ENCODE measurements around the gene NPY2R. TPM values are rescaled to one million over a fixed set of nuclear protein-coding genes. Genes with fewer than 3 reads are reported as not detected.

Gene NPY2R
- total RNA-seq, 4 donors from 2014 or later = 0.64 to 9.3 (median 1.00) TPM; not detected in 1

DNA sequence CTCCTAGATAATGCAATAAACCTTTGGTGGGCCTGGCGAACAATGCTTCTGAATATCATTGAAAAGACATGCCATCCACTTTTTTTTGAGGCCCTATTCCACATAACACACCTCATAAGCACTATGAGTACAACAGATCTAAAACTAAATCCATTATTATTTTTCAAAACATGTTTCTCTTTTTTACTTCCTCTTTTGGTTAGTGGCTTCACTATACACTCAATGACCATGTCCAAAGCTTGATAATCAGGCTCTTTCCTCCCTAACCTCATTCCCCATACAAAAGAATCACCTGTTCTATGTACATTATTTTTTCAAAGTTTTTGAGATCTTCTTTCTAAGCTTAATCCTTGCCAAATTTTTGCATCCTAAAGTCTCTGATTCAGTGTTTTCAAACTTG is 20.4 kb upstream of the NPY2R start:
- in situ Hi-C loops (cut with MboI; ENCODE audit: low pct_ligation_motif_present in 1 of 4, low pct_unique_long_range_greater_than_20kb in 1 of 4, low sequenced_read_pairs in 3 of 4) (no loop called here), intact Hi-C loops (cut with DNase I; ENCODE audit: low total_unique reads) (no loop called here)
- no peaks in the 10 kb centered on the region for H3K36me3 ChIP-seq
- 39% methylated on average over 1 of the region's 1 CpG; no CpG with 5 or more reads in 1 of the 2 donors for WGBS, 2 donors (ENCODE audit: low coverage in 1 of 2)
- no peak overlapping the region for H3K27ac ChIP-seq
- TF ChIP-seq POLR2AphosphoS5 (IDR thresholded peaks at IDR 0.05) (no peak), EP300 (IDR thresholded peaks at IDR 0.05; ENCODE audit: low read depth) (no peak), POLR2A (IDR thresholded peaks at IDR 0.05) (no peak), CTCF (IDR thresholded peaks at IDR 0.05) (no peak)
- no peak for DNase-seq
- H3K27me3 ChIP-seq = no peaks in the 10 kb centered on the region
- no peak overlapping the region for H3K4me3 ChIP-seq
- no peaks in the 10 kb centered on the region for H3K9me3 ChIP-seq
- no peaks in the 10 kb centered on the region for H3K4me1 ChIP-seq

DNA sequence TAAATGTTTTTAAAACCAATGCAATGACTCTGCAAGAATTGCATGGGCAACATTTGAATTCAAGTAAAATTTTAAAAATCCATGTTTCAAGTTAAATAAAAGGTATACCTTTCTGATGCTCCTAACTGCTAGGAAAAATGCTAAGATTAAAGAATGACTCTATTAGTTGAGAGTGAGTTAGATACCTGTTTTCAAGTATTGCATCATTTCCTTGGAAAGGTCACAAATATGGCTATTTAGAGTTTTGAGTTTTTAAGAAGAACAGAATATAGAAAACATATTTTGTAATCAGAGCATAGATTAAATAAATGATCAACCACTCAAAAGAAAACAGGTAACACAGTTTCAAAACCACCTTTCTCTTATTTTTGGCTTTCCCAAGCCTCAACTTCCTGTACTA is 18.3 kb upstream of the NPY2R start:
- in situ Hi-C loops (cut with MboI; ENCODE audit: low pct_ligation_motif_present in 1 of 4, low pct_unique_long_range_greater_than_20kb in 1 of 4, low sequenced_read_pairs in 3 of 4) = no loop called here
- TF ChIP-seq EP300 (IDR thresholded peaks at IDR 0.05; ENCODE audit: low read depth) (no peak), CTCF (IDR thresholded peaks at IDR 0.05) (no peak), POLR2AphosphoS5 (IDR thresholded peaks at IDR 0.05) (no peak), POLR2A (IDR thresholded peaks at IDR 0.05) (no peak)
- intact Hi-C loops (cut with DNase I; ENCODE audit: low total_unique reads) = no loop called here
- no peak overlapping the region for H3K27ac ChIP-seq
- DNase-seq = no peak
- no peaks in the 10 kb centered on the region for H3K9me3 ChIP-seq
- H3K4me3 ChIP-seq = no peak overlapping the region
- H3K4me1 ChIP-seq = no peaks in the 10 kb centered on the region
- H3K36me3 ChIP-seq = no peaks in the 10 kb centered on the region
- no peaks in the 10 kb centered on the region for H3K27me3 ChIP-seq

DNA sequence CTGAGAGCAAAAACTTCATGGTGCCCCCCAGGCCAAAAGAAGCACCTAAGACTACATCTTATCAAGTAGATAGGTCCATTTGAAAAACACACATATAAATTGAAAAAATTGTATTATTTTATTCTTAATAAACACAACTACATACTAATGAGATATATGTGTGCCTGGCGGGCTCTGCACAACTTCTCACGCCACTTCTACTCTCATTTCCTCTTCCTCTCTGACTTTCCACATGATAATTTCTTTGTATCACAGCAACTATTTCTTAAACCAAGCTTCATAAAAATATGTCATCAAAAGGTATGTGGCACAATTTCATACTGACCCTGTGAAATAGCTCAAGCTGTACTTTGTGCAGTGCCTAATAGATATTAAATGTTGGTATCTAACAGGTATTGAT is 10.7 kb upstream of the NPY2R start:
- TF ChIP-seq POLR2AphosphoS5 (IDR thresholded peaks at IDR 0.05) (no peak), POLR2A (IDR thresholded peaks at IDR 0.05) (no peak), EP300 (IDR thresholded peaks at IDR 0.05; ENCODE audit: low read depth) (no peak), CTCF (IDR thresholded peaks at IDR 0.05) (no peak)
- 74 to 83% methylated on average over 2 of the region's 2 CpGs for WGBS, 2 donors (ENCODE audit: low coverage in 1 of 2)

DNA sequence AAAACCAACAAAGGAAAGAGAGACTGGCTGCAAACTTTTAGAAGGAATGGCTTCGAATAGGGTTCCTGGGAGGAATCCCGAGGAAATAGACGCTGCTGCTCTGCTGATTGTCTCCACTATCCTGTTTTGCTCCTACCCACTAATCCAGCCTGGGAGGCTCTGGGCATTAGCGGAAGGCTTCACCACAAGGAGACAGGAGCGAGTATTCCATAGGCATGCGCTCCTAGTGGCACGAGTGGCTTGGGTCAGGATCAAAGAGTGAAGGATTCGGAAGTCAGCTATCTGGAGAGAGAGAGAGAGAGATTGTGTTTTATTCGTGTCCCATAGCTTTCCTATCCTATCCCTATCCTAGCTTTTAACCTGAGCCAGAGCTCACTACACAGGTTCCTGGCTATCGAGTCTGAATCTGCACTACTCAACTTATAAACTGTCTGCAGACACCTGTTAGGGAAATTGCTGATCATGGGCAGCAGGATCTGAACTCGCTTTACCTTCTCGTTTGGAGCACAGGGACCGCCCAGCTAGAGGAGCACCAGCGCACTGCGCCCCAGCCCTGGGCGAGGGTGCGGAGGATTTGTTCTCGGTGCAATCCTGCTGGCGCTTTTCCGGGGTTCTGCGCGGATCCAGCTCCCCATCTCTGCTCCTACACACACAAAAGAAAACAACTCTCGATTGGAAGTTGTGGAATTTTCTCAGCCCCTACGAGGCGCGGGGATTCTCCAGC is 740 bp upstream of the NPY2R start:
- Histone ChIP-seq H3K36me3 (no peaks in the 10 kb centered on the region), H3K27me3 (peaks cover 59% of the 10 kb centered on the region), H3K9me3 (no peaks in the 10 kb centered on the region), H3K4me3 (peak overlapping the region in 3 of 4 donors; percentile 12 to 33 (median 22)), H3K4me1 (peaks cover 0 to 12% (median 5%) of the 10 kb centered on the region in 4 donors), H3K27ac (no peak overlapping the region)
- in situ Hi-C loops (cut with MboI; ENCODE audit: low pct_ligation_motif_present in 1 of 4, low pct_unique_long_range_greater_than_20kb in 1 of 4, low sequenced_read_pairs in 3 of 4) = no loop called here
- no peak for TF ChIP-seq EP300 (IDR thresholded peaks at IDR 0.05; ENCODE audit: low read depth)
- TF ChIP-seq CTCF (IDR thresholded peaks at IDR 0.05) = peak in 3 of 5 experiments; percentile 20 to 55 (median 31)
- no peak for TF ChIP-seq POLR2AphosphoS5 (IDR thresholded peaks at IDR 0.05)
- no peak for TF ChIP-seq POLR2A (IDR thresholded peaks at IDR 0.05)
- 5 to 8% methylated on average over 7 to 26 of the region's 26 CpGs for WGBS, 2 donors (ENCODE audit: low coverage in 1 of 2)
- intact Hi-C loops (cut with DNase I; ENCODE audit: low total_unique reads) = no loop called here
- peak; percentile 7 for DNase-seq

More for the DNA sequence above, 10.7 kb upstream of the NPY2R start:
- no peaks in the 10 kb centered on the region for H3K36me3 ChIP-seq
- intact Hi-C loops (cut with DNase I; ENCODE audit: low total_unique reads) = no loop called here
- H3K27ac ChIP-seq = no peak overlapping the region
- no peaks in the 10 kb centered on the region for H3K27me3 ChIP-seq
- no peaks in the 10 kb centered on the region for H3K9me3 ChIP-seq
- in situ Hi-C loops (cut with MboI; ENCODE audit: low pct_ligation_motif_present in 1 of 4, low pct_unique_long_range_greater_than_20kb in 1 of 4, low sequenced_read_pairs in 3 of 4) = no loop called here
- DNase-seq = no peak
- no peak overlapping the region for H3K4me3 ChIP-seq
- H3K4me1 ChIP-seq = peaks cover 0 to 5% (median 0%) of the 10 kb centered on the region in 4 donors

Data from transverse colon (tissue), 4 donors.